GM19455 (cell line): ENCODE data around the gene STXBP5.
"Not testable (repeated sequence)": the region's sequence is repeated elsewhere in the genome, so short reads cannot be mapped to it uniquely, and the experiment has no call there.

Source experiments
- ATAC-seq: cut with Tn5 transposase; IDR thresholded peaks from one replicate; pipeline ENCODE4 v1.9.1; 2021; ENCODE audit not compliant: unreplicated experiment

The STXBP5 gene

GRCh38 chr6:147238164-147238563, 33.9 kb downstream of the STXBP5 start:
- no peak for ATAC-seq

DNA sequence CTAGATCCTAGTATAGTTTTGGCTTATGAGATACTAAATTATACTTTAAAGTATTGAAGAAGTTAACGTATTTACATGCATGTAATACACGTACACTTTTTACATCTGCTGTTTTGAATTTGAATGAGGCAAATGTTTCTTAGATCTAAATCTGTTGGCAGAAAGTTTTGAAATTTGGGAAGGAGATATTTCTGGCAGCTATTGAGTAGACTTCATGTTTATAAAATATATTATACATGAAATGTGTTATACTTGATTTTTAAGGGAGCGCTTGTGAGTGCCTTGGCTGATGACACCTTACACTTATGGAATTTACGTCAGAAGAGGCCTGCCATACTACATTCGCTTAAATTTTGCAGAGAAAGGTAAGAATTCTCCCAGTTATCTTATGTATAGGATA, 34.7 kb downstream of the STXBP5 start:
- no peak for ATAC-seq

DNA sequence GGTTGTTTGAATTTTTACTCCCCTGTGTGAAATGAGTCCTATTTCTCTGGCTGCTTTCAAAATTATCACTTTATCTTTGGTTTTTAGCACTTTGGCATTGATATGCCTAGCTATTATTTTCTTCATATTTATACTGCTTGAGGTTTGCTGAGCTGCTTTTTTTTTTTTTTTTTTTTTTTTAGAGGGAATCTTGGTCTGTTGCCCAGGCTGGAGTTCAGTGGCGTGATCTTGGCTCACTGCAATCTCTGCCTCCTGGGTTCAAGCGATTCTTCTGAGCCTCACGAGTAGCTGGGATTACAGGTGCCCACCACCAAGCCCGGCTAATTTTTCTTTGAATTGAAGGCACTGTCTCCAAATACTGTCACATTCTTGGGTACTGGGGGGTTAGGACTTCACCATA, 40.6 kb downstream of the STXBP5 start:
- ATAC-seq, result no peak

GRCh38 chr6:147245693-147246092, 41.5 kb downstream of the STXBP5 start:
- no peak for ATAC-seq

DNA sequence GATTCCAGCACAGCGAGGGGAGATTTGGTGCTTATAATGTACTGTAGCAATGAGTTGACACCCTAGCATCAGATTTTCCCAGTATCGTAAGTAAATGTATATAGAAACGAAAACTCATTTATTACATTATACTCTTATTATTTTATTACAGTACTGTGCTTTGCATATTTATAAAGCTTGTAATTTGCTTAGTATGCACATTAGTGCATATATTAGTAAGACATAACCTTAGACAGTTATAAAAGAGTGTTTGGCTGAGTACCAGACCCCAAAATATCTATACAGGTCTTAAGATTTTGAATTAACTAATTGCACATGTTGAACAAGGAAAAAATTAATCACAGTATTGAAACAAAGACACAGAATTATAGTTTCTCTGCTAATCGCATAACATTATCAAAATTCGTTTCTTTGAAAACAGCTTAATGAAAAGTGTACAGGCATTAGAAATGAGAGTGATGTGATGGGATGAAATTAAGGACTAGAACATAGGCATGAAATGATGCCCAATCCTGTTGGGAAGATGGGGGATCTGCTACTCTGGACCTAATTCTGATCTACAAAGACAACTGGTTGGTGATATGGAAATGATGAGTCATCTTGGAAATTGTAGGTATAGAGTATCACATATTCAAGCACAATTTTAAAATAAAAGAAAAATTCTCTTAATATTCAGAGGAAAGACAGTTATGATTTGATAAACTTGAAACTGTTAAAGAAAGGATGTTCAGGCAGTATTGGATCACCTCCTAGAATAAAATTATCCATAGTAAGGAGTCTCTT, 42.8 kb downstream of the STXBP5 start:
- no peak for ATAC-seq

- ATAC-seq, result no peak
These were observed 44.6 kb downstream of the STXBP5 start for GRCh38 chr6:147248859-147249258.

- no peak for ATAC-seq
These were observed 46.9 kb downstream of the STXBP5 start for GRCh38 chr6:147251072-147251471.

DNA sequence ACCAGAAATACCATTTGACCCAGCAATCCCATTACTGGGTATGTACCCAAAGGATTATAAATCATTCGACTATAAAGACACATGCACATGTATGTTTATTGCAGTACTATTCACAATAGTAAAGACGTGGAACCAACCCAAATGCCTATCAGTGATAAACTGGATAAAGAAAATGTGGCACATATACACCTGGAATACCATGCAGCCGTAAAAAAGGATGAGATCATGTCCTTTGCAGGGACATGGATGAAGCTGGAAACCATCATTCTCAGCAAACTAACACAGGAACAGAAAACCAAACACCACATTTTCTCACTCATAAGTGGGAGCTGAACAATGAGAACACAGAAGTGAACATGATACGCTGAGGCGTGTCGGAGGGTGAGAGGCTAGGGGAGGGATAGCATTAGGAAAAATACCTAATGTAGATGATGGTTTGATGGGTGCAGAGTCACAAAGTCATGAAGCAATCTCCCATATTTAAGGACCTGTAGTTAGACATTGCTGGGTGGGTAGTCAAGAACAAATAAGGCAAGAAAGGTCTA, 50.8 kb downstream of the STXBP5 start:
- not testable (repeated sequence) for ATAC-seq

DNA sequence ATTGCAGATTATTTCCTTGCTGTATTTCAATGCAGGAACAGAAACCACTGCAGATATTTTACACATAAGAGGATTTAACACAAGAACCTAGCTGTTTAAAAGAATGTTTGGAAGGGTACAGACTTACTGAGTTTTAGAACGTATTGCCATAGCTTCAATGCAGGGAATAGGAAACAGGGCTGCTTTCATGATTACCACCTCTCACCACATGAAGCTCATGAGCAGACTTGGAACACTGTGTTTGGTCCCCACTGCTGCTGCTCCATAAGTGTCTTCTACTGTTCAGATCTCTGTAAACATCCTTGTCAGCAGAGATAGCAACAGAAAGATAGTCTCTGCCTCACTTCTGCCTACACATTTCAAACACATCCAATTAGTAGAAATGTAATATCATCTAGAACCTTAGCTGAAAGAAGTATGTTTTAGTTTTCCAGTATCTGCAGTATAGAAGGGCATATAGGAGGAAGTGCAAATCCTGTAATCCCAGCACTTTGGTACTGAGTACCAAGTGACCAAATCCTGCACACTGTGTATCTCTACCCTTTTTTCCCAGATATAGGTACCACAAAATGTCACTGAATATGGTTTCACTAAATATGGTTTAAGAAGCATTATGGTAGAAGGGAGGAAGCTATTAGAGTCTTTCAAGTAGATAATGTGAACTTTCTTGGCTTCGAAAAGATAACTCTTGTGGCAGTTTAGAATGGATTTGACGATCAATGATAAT, 51.9 kb downstream of the STXBP5 start:
- no peak for ATAC-seq

GRCh38 chr6:147257760-147258159, 53.5 kb downstream of the STXBP5 start:
- no peak for ATAC-seq

GRCh38 chr6:147260091-147260490, 55.9 kb downstream of the STXBP5 start:
- ATAC-seq, result no peak

DNA sequence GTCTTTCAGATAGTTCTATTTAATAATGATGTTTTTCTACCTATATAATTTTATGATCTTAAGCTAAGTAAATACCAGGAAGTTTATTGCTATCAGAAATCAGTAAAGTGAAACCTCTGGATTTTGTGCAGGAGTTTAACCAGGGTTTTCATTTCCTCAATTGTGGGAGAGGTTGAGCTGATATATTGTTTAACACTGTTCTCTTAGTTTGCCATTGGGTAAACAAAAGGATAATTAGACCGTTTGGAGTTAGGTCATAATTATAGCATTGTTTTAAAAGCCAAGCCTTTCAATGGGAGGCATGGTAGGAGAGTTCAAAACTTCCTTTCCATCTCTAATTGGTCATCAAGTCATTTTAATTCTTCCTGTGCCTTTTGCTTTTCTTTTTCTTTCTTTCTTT, 58.7 kb downstream of the STXBP5 start:
- no peak for ATAC-seq

- no peak for ATAC-seq
These were observed 62.6 kb downstream of the STXBP5 start for GRCh38 chr6:147266821-147267220.

GRCh38 chr6:147267658-147268057, 63.4 kb downstream of the STXBP5 start:
- ATAC-seq, result no peak

DNA sequence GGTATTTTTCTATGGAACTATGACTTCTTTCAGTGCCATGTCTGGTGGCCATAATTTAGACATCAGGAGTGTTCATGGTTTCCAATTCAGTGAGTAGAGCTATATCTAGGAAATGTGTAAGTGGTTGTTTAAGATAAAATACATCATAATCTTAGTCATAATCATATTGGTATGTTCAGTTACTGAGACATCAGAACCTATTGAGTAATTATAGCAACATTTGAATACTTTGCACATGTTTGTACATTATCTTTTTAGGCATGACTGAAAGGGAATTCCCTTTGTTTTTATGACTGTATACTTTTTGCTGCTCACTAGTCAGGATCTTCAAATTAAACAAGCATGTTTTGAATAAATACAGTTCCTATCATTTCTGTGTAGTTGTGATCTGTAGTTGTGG, 64.0 kb downstream of the STXBP5 start:
- no peak for ATAC-seq

DNA sequence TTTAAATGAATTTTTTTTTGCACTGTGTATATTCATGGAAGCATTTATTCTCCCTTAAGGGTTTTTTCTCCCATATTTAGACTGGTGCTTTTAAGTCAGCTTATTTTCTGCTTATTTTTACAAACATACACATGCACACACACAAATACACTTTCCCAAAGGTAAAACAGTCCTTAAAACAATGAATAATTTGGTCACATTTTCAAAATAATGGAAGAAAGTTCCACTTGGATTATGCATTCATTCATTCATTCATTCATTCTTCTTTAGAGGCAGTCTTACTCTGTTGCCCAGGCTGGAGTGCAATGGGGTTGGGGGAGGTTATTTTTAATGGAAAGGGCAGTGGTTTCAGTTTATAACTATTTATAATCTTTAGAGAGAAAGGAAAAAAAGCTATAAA, 69.8 kb downstream of the STXBP5 start:
- ATAC-seq, result no peak

GRCh38 chr6:147274776-147275175, 70.6 kb downstream of the STXBP5 start:
- no peak for ATAC-seq

- no peak for ATAC-seq
These were observed 74.7 kb downstream of the STXBP5 start for GRCh38 chr6:147278891-147279290.

GRCh38 chr6:147279427-147279826, 75.2 kb downstream of the STXBP5 start:
- ATAC-seq, result no peak

DNA sequence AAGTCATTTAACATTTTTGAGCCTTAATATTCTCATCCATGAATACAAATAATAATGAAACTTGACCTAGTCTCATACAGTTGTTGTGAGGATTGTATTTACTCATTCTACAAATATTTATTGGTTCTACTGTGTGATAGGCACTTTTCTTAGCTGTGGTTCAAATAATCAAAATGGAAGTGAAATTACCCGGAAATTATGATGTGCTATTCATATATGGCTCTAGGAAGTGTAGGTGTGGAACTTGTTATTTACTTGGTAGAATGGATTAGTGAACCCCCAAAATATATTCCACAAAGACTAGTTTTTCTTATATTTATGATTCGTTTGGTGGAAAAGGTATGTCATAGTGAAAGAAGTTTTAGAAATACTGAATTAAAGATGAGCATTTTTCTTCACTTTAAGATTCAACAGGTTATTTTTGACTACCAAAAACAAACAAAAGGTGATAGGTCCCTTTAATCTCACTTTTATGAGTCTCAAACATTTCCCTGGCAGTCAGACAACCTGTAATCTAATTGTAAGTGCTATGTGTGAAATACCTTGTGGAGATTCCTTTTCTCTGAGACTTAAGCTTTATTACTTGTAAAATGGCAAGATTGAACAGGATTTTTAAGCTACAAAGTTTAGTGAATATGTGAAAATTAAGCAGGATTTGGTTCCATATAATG, 77.8 kb downstream of the STXBP5 start:
- no peak for ATAC-seq

DNA sequence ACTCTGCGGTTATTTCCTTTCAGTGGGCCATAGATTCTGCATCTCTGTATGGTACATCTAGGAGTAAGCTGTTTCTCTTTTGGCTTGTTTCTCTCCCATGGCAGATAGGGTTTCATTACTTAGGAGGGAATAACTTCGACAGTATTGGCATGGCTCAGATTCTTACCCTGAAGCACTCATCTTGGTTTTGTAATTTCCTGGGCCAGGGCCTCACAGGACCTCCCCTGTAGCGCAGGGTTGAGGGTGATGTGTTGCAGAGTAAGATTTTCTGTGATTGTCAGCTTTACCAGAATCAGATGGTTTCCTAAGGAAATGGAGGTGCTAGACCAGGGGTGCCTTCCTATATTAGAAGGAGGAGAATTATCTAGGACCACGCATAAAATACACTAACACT, 78.3 kb downstream of the STXBP5 start:
- no peak for ATAC-seq

DNA sequence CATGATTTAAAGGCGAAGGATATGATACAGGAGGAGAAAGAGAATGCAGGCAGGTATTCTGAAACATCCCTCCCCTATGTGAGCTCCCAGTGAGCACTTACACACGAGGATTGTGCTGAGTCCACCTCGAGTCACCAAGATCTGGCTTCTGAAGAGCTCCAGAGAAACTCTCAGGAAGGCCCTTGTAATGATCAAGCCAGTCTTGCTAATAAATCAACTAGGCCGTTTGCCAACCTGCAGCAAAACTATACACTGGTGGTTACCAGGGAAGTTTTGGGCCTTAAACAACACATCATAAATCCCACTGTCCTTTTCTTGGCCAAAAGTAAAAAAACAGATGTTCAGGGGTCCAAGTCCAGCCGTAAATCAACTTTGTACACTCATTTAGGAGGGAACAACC, 79.2 kb downstream of the STXBP5 start:
- ATAC-seq, result no peak
